Fibroblast of skin of left biceps (primary cell): ENCODE measurements around the gene BMF.

Source experiments
- DNase-seq, 2 experiments: peaks; one replicate each; pipeline ENCODE4 v3.0.0-alpha.2; 2013; ENCODE audit warnings: low read depth in 2 of 2

The BMF gene

DNA sequence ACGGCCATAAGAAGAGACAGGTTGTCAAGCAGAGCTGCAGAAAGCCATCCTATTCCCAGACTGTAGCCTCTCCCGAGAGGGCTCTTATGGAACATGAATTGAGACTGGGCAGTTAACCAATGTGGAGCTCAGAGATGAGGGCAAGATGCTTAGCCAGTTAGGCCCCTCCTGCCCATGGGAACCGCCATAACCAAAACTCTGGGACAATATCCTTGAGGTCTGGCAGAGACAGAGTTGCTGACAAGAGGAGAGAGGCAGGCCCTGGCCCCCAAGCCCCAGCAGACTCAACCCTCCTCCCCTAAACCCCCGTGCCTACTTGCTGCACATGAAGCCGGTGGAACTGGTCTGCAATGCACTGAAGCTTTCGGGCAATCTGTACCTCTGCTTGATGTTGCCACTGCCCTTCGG lies 4.8 kb downstream of the BMF start:
- no peak for DNase-seq

DNA sequence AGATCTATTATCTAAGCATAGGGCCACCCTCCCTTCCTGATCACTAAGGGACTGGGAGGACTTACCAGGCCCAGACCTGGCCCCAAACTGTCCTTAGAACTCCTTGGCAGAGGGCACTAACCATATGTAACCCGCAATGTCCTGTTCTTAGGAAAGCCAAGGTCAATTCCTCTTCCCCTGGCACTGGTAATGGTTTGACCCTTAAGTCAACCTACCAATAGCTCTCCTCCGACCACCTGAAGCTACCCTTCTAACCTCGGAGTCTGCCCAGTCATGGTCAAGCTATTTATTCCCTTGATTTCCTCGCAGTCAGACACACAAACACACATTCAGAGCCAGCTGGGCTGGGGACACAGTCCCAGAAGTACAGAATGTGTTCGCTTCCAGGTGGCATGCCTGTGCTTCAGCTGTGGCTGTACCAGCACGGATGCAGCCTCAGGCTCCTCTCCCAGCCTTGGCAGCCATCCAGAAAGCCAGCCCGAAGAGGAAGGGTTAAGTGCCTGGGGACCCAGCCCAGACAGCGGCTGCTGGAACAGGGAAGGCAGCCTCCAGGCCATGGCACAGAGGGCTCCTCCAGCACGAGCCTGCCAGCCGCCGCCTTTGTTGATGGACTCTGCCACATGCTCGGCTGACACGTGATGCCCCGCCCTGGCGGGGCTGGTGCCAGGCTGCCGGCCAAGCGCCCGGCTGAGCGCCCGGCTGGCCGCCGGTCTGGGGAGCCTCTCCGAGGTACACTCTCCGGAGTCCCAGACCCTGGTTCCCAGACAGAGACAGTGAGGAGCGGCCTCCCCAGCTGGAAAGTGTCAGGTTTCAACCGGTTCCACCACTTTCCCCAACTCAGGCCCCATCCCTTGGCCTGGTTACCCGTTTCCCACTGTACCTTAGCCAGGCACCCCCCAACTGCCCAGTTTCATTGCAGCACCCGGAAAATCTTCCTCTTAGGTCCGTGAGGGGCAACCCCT lies 5.5 kb downstream of the BMF start:
- peak in 1 of 2 experiments; percentile 47 for DNase-seq

DNA sequence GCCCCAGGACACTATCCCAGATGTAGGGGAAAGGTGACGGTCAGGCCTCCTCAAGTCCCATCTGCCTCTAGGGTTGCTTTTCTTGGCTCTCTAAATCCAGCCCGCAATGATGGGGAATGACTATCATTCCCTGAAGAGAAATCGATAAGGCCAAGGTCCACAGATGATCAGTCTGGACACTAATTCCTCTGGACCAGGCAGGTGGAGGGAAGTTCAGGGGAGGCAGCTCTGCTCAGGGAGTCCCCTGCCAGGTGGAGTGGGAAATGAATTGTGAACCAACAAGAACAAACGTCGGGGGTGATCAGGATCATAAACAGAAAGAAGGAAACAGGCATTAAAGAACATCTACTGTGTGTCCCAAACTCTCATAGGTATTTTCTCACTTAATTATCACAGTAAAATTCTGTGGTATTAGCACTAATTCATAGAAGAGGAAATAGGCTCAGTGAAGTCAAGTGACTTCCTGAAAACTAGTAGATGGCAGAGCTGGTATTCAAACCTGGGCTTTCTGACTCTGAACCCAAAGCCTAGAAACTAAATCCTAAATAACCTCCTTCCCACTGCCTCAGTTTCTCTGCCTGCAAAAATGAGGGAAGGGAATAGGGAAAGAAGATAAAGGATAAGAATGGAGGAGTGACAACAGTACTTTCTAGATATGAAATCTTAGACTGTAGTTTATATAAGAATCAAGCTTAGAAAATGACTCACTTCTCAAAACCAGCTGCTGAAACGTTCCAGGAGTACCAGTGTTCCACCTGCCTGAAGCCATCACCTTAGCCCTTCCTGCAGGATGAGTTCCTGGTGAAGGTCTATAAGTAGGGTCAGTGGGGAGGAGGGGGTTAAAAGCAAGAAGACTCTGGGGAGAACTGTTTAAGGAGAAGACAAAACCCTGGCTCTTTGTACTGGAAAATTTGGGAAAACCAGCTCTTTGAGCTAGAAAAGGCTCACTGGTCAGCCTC lies 7.5 kb downstream of the BMF start:
- no peak for DNase-seq

DNA sequence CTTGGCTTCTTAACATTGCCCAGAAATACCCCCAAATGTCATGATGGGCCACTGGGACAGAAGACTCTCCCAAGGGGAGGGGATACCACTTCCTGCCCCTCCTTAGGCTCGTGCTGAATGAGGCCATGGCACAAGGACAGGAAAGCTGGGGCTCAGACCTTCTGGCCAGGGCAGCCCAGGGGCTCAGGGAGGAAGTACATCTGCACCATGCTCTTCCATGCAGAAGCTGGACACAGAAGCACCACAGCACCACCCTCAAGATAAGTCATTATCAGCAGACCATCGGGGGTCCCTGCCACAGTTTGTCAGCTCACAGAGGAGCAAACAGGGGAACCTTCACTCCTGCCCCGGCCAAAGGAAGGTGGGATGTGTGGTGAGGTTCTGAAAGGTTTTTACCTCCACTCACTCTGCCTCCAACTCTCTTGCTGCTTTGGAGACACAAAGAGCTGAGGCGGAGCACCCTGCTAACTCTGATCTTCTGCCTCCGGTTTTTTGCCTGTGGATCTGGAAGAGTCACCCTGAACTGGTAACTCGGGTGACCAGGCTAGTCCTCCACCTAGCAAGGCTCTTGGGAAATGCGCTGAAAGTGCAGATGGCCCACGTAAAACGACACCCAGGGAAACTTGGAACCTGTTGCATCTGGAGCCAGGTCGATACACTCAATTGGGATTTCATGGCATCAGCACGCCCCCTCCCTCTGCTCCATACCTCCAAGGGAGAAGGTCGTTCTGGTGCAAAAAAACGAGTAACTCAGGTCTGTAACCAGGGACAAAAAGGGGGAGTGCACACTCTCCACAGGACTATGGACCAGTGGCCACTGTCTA lies 8.3 kb downstream of the BMF start:
- no peak for DNase-seq

DNA sequence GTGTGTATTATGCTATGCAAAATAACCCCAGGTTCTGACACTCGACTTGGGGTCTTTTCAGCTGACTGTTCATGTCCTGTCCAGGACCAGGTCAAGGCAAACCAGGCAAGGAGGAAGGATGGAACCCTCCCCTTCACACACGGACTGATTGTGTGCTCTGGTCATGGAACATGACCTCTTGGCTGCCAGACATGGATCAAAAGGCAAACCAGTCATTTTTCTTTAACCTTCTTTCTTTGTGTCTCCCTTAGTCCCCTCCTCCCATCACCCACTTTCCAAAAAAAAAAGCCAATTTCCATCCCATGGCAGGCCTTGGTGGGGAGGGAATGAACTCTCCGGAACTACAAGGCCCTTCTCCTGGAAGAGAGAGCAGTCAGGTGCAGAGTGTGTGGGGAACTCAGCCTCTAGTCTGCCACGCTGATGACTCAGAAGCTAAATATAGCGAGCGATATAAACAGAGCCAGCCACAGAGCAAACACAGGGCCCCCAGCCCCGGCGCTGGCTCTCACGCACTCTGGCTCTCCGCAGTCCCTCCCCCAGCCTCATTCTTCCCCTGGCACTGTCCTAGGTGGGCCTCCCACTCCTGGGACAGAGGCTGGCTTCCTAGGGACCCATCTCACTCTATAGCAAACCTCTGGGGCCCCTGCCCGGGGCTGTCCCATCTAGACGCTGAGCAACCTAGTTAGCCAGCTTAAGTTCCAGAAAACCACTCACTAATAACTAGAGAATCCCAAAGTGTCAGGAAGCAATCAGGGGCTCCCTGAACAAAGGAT lies 10.0 kb downstream of the BMF start:
- DNase-seq, result peak; percentile 83 to 86

DNA sequence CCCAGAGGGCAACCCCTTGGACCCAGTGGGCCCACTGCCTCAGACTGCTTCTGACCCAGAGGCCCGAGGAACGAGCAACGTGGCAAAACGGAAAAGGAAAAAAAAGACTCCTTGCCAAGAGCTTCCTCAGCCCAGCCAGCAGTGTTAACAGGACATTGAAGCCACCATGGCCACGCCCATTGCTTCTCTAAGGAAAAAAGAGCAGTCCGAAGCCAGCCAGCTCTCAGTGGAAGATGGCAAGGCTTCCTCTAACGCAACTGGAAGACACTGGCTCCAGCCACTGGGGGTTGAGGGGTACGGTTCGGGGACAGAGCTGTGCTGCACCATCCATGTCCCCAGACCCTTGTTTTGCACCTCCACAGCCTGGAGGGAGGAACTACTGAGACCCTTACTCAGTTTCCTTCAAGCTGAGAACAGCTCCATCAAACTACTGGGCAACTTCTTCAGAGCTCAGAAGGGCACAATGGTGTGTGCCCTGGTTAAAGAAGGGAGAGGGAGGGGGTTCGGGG lies 10.7 kb downstream of the BMF start:
- DNase-seq, result no peak

DNA sequence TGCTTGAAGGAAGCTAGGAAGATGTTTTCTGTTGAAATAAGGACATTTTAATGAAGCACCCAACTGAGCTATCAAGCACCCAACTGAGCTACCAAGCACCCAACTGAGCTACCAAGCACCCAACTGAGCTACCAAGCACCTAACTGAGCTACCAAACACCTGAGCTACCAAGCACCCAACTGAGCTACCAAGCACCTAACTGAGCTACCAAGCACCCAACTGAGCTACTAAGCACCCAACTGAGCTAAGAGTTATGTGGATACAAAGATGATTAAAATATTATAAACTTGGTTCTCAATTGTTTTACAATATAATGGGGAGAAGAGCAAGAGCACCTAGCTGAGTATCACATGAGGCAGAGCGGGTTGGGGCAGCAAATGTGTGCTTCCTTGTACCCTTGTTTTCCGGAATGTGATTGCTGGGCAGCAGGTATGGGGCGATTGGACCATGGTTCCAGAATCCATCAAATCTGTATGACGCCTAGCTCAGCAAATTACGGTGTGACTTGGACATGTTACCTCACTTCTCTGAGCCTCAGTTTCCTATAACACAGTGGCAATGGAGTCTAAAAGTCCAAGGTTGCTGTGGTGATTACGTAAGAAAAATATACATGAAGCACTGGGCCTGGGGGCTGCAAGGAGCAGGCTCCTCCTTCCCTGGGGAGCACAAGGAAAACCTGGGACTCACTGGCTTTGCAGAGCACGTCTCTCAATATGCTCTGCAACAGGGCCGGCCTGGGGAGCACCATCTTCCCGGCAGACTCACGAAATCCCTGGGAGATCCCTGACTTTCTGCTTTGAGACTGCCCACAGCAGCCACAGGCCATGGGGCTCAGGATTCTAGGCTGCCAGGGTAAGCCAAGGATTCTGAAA lies 11.3 kb downstream of the BMF start:
- DNase-seq, result no peak

DNA sequence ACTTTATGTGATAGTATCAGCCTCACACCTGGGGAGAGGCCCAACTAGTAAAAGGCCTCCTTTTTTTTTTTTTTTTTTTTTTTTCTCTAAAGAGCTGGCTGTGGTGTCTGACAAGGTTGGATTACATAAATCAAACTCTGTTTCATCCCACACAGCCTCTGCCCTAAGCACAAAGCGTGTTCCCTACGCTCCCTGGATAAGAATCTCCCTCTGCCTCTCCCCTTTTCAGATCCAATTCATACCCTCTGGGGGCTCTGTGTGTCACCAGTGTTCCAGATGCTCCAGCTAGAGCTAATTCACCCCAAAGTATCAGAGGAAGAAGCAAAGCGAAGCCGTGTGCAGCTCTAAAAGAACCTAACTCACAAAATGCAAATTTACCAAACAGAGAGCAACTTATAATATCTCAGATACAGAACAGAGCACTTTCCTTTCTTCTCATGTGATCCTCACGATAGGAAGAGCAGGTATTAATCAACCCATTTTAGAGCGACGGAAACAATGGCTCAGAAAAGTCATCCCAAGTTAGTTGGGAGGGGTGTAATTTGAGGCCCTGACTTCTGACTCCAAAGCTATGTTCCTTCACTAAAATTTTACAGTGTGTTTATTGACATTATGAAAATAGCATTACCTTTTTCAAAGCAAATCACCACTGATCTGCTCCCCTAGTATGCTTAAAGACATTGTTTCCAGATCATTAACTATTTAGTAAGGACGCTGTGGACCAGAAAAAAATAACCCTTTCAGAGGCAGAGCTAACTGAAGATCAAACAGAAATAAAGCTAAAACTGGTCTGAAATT lies 12.4 kb downstream of the BMF start:
- DNase-seq, result no peak

DNA sequence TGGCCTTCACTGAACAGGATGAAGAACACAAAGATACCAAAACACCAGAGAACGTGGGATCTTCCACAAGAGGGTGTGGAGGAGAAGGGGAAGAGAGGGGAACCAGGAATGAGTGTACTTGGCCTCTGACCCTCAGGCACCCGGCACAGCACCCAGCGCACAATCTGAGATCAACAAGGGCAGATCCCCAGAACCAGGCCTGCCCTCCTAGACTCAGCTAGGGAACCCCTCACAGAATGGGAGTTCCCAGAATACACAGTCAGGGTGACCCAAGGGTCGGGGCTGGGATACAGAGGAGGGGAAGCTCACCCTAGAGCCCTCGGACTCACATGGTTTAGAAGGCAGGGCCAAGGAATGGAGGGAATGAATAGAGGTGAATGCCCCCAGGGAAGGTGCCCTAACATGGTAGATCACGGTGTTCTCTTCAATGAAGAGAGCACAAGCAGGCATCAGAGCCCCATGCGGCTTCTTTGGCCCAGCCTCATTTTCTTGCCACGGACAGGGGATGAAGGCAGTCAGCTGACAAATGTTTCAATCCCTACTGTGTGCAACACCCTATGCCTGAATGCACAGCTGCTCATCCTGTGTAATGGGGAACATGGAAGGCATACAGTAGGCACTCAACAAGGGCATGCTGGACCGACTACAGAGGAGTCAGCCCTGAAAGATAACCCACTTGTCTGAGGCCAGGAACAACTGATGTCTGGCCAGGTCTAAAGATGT lies 13.1 kb downstream of the BMF start:
- no peak for DNase-seq

DNA sequence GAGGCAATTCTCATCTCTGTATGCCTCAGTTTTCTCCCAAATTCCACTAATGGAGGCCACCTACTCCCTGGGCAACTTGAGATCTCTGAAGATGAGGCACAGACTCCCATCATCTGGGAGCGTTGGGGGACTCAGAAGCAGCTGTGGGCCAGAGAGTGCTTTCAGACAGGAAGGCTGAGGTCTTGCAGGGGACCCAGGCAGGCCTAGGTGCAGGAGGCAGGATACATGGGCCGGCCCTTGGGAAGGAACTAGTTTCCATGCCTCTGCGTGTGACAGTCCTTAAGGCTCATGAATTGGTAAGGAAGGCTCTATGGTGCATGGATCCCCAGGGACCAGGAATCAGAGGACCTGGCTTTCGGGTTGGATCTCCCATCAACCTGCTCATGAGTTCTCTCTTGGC lies 14.5 kb downstream of the BMF start:
- no peak for DNase-seq

DNA sequence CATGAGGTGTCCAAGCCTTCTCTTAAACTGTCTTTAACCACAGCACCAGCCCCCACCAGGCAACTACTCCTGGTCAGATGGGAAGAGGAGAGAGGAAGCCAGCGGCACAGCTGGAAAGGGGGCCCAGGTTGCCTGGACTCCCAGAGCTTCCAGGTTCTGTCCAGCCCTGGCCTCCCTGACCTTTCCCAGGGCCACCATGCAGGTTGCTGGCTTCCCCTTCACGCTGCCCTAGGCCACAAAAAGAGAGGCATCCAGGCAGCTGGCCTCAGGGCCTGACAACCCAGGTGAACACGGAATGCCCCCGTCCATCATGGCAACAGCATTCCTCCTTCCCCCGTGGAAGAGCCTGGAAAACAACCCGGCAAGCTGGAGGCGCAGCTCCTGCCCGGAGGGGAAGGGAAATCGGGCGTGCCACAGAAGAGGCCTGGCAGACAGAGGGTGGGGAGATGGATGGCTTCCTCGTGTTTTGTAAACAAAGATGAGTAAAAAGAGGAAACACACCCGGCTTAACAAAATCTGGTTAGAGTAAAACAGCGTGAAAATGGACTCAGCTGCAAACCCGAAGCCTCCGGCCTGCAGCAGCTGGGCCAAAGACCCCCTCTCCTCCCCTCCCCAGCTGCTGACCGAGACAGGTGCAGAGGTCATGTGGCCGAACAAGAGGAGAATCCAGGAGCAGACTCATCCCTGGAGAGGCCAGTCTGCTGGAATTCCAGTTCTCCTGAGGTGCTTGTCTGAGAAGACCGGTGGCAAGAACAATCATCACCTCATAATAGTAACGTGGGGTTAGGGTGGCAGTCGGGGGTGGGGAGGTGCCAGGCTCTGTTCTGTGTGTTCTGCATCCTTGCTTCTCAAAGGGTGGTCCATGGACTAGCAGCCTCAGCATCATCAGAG lies 15.5 kb downstream of the BMF start:
- no peak for DNase-seq

DNA sequence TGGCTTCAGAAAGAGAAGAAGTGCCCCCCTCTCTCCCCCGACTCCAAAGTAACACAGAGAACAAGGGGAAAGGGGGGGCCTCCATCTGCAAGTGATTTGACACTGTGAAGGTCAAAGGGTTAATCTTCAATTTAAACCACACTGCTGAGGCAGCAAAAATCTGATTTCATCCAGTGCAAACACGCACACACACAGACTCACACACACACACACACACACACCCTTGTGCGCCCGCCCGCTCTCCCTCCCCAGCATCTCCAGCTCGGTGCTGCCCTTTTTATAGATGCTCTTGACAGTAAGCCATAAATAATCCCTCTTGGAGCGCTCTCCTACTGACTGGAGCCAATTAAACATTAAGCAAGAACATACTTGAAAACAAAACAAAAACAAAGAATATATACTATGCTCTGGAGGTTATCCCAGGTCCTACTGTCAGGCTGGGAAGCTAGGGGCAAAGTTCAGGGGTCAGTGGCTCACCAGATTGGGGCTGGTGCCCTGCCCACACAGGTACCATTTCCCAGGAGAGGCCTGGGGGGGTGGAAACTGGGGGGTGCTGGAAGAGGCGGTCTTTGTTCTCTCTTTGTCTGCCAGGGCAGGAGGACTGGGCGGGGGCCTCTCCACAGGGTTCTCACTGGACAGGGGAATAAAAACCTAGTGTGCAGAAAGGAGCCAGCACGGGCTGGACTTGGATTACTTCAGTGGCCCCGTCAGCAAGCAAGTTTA lies 16.3 kb downstream of the BMF start:
- DNase-seq, result peak; percentile 95 to 96

DNA sequence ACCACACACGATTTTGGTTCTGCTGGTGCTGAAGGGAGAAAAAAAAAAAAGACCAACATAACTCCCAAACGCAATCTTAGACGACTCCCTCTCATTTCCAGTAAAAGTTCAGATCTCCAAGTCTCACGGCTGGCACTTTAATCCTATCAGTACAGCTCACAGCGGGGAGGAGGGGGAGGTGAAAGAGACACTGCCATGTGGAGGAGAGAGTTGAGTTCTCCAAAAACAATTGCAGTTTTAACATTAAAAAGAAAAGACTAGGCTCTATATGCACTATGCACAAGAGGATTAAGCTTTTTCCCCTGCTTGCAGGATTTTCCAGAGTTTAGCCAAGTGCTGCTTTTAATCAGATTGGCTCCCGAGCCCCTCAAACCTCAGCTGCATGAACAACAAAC lies 16.8 kb downstream of the BMF start:
- peak; percentile 68 to 74 for DNase-seq

DNA sequence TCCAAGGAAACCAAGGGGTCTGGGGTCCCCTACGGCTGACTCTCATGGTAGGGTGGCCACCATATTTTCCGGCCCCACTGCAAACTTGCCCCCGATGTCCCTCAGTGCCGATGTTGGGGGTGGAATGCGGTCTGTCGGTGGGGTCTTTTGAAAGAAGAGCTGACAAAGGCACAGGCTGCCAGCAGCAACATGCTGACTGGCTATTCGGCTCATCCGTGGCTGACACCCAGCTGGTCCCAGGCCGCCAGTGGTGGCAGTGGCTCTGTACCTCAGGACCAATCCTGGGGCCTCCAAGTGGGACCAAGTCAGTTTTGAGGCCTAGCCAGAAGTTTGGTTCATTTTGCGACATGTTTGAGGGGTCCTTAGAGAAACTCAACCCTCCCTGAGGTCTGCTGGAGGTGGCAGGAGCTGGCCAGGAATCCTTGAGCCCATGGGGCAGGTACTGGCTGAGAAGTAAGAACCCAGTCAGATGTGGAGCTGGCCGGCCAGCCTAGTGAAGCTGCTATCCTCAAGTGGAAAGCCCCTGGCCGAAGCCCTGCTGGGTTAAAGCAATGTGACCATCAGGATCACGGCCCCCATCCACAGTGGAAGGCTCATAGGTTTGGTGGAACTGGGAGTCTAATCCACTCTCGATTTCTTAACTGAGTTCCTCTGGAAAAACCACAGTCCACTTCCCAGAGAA lies 17.8 kb downstream of the BMF start:
- DNase-seq, result no peak

DNA sequence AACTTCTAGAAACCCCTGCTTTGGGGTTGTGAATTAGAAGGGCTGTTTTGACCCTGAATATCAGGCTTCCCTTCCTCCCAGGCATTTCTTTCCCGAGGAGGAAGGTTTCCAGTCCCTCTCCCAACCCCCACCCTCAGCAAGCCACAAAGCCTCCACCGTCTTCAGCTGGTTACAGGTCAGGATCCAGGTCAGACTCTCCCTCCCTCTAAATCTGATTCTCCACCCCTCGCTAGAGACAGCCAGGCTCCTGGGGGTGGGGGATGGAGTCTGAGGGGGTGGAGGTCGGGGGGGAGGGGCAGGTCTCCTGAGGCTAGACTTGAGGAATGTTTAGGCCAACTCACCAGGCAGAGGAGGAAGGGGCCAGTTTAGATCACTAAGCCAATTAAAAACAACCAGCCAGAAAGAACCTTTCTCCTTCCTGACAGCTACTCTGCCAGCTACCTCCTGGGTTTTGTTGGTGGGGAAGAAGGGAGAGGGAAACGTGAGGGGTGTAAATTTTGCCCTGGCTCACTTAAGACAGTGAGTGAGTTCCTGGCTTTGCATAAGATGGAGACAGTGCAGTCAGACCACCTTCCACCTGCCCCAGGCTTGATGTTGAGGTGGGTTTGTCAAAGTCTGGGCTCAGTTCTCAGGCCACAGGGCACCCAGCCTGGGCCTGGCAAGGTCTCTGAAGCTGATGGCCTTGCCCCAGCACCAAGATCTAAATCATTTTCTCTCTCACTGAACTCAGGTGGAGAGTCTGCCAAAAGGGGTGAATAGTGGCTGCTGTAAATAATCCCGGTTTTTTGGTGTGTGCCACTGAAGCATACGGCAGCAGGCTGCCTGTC lies 19.5 kb downstream of the BMF start:
- DNase-seq, result no peak
